HepG2 (cell line): ENCODE measurements around the gene ZBTB8B. TPM values are rescaled to one million over a fixed set of nuclear protein-coding genes. Genes with fewer than 3 reads are reported as not detected.

ENCODE experiments used
- ATAC-seq: fragments of 200-7000 bp; cut with Tn5 transposase; 3 replicates; pipeline ENCODE4 v1.9.1; 2020; ENCODE audit warnings: mild to moderate bottlenecking, moderate library complexity
- BruUV-seq: library from RNA; stranded (reverse); fragments of 400-500 nt; replicated peaks from 2 replicates; lab custom pipeline; 2021; lab: Mats Ljungman, UMichigan
- CTCF ChIA-PET: fragments of 300-600 bp; formaldehyde crosslinking; extraction: SDS; loops from one replicate; lab custom pipeline; 2021; ENCODE audit warnings: low total read pairs, inconsistent platforms, low intra/inter-chr PET ratio; lab: Yijun Ruan, JAX
- POLR2A ChIA-PET: fragments of 350-600 bp; sonication (Branson Sonifier 250); formaldehyde crosslinking; loops from one replicate; lab custom pipeline; 2020; ENCODE audit warnings: antibody characterized with exemption, inconsistent platforms; lab: Yijun Ruan, JAX
- DNase-seq: peaks from one replicate; pipeline ENCODE4 v3.0.0-alpha.2; 2015; ENCODE audit warnings: low spot score
- FAIRE-seq: peaks from 3 replicates; lab custom pipeline; 2011; peaks lifted over from hg19 to GRCh38; lab: Jason Lieb, UNC
- H2AFZ ChIP-seq: one replicate; pipeline ENCODE4 v1.6.1; 2011; ENCODE audit warnings: low read length, inconsistent platforms
- H3K27ac ChIP-seq: fragments of 300-600 bp; 3 replicates; pipeline ENCODE4 v1.8.0; 2011; ENCODE audit warnings: mixed run types, mild to moderate bottlenecking, mixed read lengths, low read length, inconsistent platforms; ENCODE audit not compliant: insufficient read depth; ENCODE audit errors: extremely low read length
- H3K27me3 ChIP-seq, 2 experiments: fragments of 200-600 bp in 1 of 2; 2 replicates in 1 of 2; 3 replicates in 1 of 2; pipeline versions ENCODE4 v1.6.0 to v1.8.0; 2011; ENCODE audit warnings: low read length in 2 of 2, mild to moderate bottlenecking in 2 of 2, moderate library complexity in 2 of 2, inconsistent platforms in 1 of 2; ENCODE audit not compliant: insufficient read depth in 2 of 2, control insufficient read depth in 1 of 2
- H3K36me3 ChIP-seq, 2 experiments: fragments of 200-600 bp in 1 of 2; replicated peaks in 1 of 2; 2 replicates in 1 of 2; 3 replicates in 1 of 2; pipeline versions ENCODE4 v1.5.1 to v1.8.0; 2011; ENCODE audit warnings: low read length in 2 of 2, inconsistent platforms in 1 of 2; ENCODE audit not compliant: insufficient read depth in 2 of 2, control insufficient read depth in 1 of 2
- H3K4me1 ChIP-seq: 2 replicates; pipeline ENCODE4 v1.5.1; 2012; ENCODE audit warnings: low read length, inconsistent platforms; ENCODE audit not compliant: insufficient read depth
- H3K4me2 ChIP-seq: 2 replicates; pipeline ENCODE4 v1.6.0; 2011; ENCODE audit warnings: low read depth, low read length, inconsistent platforms
- H3K4me3 ChIP-seq, 3 experiments: fragments of 200-600 bp in 1 of 3; sonication (generic), shearing (Covaris generic) in 1 of 3; replicated peaks in 1 of 3; 2 replicates each; pipeline ENCODE4 v1.5.1; 2011 to 2016; ENCODE audit warnings: low read length in 3 of 3, inconsistent platforms in 2 of 3, low read depth in 2 of 3, mild to moderate bottlenecking in 2 of 3, control low read depth in 1 of 3, mixed read lengths in 1 of 3; ENCODE audit not compliant: insufficient read depth in 1 of 3
- H3K79me2 ChIP-seq: one replicate; pipeline ENCODE4 v1.6.1; 2011; ENCODE audit warnings: low read length, inconsistent platforms; ENCODE audit not compliant: insufficient read depth
- H3K9ac ChIP-seq: 2 replicates; pipeline ENCODE4 v1.6.0; 2011; ENCODE audit warnings: mild to moderate bottlenecking, low read depth, low read length, inconsistent platforms; ENCODE audit not compliant: insufficient read depth
- H3K9me3 ChIP-seq: 2 replicates; pipeline ENCODE4 v1.5.1; 2012; ENCODE audit warnings: mild to moderate bottlenecking, low read length
- H4K20me1 ChIP-seq: 2 replicates; pipeline ENCODE4 v1.6.0; 2011; ENCODE audit warnings: inconsistent platforms, mild to moderate bottlenecking, low read length, moderate library complexity; ENCODE audit not compliant: insufficient read depth
- HMGA1 ChIP-seq: sonication (generic); formaldehyde crosslinking; conservative IDR thresholded peaks from 2 replicates; pipeline ENCODE4 v1.4.0; 2020; ENCODE audit warnings: missing genetic modification reagents
- MTA3 ChIP-seq: sonication (generic); formaldehyde crosslinking; IDR thresholded peaks from 2 replicates; pipeline ENCODE4 v1.4.0; 2020; ENCODE audit warnings: missing genetic modification reagents
- SATB2 ChIP-seq: sonication (generic); formaldehyde crosslinking; IDR thresholded peaks from 2 replicates; pipeline ENCODE4 v1.5.0; 2020; ENCODE audit warnings: missing genetic modification reagents
- STAT5B ChIP-seq: sonication (generic); formaldehyde crosslinking; IDR thresholded peaks from 2 replicates; pipeline ENCODE4 v1.4.0; 2020; ENCODE audit warnings: missing genetic modification reagents
- TCF7 ChIP-seq: sonication (generic); IDR thresholded peaks from 2 replicates; pipeline ENCODE4 v1.6.1; 2016; ENCODE audit warnings: antibody characterized with exemption, low read depth
- ZFP36L1 ChIP-seq: sonication (generic); formaldehyde crosslinking; IDR thresholded peaks from 2 replicates; pipeline ENCODE4 v1.8.0; 2022; ENCODE audit warnings: mild to moderate bottlenecking, missing genetic modification reagents, moderate library complexity
- ZNF143 ChIP-seq: sonication (generic); formaldehyde crosslinking; IDR thresholded peaks from 2 replicates; pipeline ENCODE4 v1.4.0; 2020; ENCODE audit warnings: missing genetic modification reagents
- ZNF235 ChIP-seq: sonication (generic); formaldehyde crosslinking; IDR thresholded peaks from 2 replicates; pipeline ENCODE4 v1.8.1; 2023; ENCODE audit warnings: mild to moderate bottlenecking, missing genetic modification reagents, borderline replicate concordance
- ZNF790 ChIP-seq: sonication (generic); formaldehyde crosslinking; IDR thresholded peaks from 2 replicates; pipeline ENCODE4 v1.8.0; 2022; ENCODE audit warnings: missing genetic modification reagents, mild to moderate bottlenecking, borderline replicate concordance
- ZNF850 ChIP-seq: sonication (generic); formaldehyde crosslinking; conservative IDR thresholded peaks from 2 replicates; pipeline ENCODE4 v1.9.0; 2021; ENCODE audit warnings: mild to moderate bottlenecking, missing genetic modification reagents
- WGBS: methylation state at CpG from one replicate; pipeline ENCODE4 v1.1.6; 2017; ENCODE audit warnings: low lambda C conversion rate; 5-methylcytosine and 5-hydroxymethylcytosine counted together
- in situ Hi-C: cut with HindIII; loops from 2 replicates; pipeline ENCODE4 v1.10.0; 2017; ENCODE audit warnings: low pct_unique_long_range_greater_than_20kb; ENCODE audit not compliant: extremely low pct_ligation_motif_present
- intact Hi-C: fragments of 100-400 bp; cut with micrococcal nuclease; formaldehyde crosslinking; loops from one replicate; pipeline ENCODE4 v1.10.0; 2022; ENCODE audit not compliant: unreplicated experiment
- polyA plus RNA-seq, 8 experiments: library from polyadenylated mRNA; depleted of rRNA in 3 of 8; stranded (reverse) in 7 of 8; unstranded in 1 of 8; fragments of >200 nt; fragmentation: Illumina TruSeq in 4 of 8; extraction: Trizol in 4 of 8; gene quantifications; 2 replicates each; pipeline versions ENCODE4 v1.2.1 to v1.2.3, GENCODE V29; 2011 to 2016; ENCODE audit warnings: low read depth in 4 of 8, missing spikeins in 1 of 8, mixed read lengths in 1 of 8; ENCODE audit not compliant: insufficient read depth in 1 of 8
- total RNA-seq, 5 experiments: library from RNA; depleted of rRNA; stranded (reverse); fragments of >200 nt; fragmentation: Illumina TruSeq; extraction: Trizol; gene quantifications; 2 replicates each; pipeline ENCODE4 v1.2.3, GENCODE V29; 2016; ENCODE audit warnings: low read depth in 1 of 5
- TF ChIP-seq, protein P1 (sequence below), 2 experiments: sonication (generic) in 1 of 2; formaldehyde crosslinking in 1 of 2; IDR thresholded peaks; 2 replicates each; pipeline versions ENCODE4 v1.6.1 to v1.9.0; 2014 to 2022; ENCODE audit warnings: antibody characterized with exemption in 1 of 2, borderline replicate concordance in 1 of 2, inconsistent platforms in 1 of 2, low read depth in 1 of 2, missing genetic modification reagents in 1 of 2

ZBTB8B gene
- total and polyA plus RNA-seq, 2 of the 13 experiments (the other 11 are each of a cell fraction or from before 2014, with no cell fraction given): under 0.01 to 0.02 TPM

DNA sequence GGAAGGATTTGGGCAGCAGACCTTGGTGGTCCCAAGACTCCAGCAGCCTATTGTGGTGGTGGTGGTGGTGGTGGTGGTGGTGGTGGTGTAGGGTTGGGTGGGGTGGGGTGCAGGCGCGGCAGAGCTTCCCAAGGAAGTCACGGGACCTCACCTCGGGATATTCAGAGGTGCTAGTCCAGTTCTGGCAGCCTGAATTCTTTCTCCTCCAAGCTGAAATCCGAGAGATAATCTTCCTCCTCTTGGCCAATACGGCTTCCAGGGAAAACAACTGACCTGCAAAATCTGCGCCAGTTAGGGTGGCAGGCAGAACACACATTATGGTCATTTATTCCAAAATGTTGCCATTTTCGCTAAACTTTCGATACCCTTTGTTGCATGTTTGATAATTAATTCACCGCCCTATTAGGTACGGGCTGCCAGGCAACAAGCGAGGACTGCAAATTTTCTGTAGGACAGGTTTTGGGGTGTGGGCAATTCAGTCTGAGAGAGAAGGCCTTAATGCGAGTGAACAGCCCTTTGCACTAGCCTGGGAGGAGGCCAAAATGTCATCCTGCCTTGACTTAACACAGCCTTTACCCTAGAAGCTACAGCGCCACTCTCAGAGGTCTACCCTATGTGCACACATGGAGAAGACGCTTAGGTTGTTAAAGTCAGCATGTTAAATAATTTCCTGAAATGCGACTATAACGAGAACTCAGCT, 37.5 kb upstream of the ZBTB8B start:
- in situ Hi-C loops (no loop called here), intact Hi-C loops (no loop called here)
- H3K27me3 ChIP-seq: peaks cover 4 to 64% of the 10 kb centered on the region in 2 experiments
- ATAC-seq (no peak), FAIRE-seq (no peak), DNase-seq (no peak)
- WGBS: 63% methylated on average over 17 of the region's 17 CpGs
- CTCF ChIA-PET: no interaction called here
- no peak overlapping the region for H3K4me3 ChIP-seq
- H3K9me3 ChIP-seq: no peaks in the 10 kb centered on the region
- H3K36me3 ChIP-seq: no peaks in the 10 kb centered on the region
- no peaks in the 10 kb centered on the region for H3K4me1 ChIP-seq
- no peak overlapping the region for H3K27ac ChIP-seq
- no peak overlapping the region for H3K4me2 ChIP-seq
- TF ChIP-seq MTA3 (no peak), HMGA1 (no peak), ZNF850 (no peak), TCF7 (no peak), ZNF143 (CRISPR knock-in tag) (no peak), STAT5B (no peak), ZNF235 (CRISPR knock-in tag) (no peak), ZFP36L1 (no peak), SATB2 (no peak), ZNF790 (CRISPR knock-in tag) (no peak)
- TF ChIP-seq, protein P1, sequence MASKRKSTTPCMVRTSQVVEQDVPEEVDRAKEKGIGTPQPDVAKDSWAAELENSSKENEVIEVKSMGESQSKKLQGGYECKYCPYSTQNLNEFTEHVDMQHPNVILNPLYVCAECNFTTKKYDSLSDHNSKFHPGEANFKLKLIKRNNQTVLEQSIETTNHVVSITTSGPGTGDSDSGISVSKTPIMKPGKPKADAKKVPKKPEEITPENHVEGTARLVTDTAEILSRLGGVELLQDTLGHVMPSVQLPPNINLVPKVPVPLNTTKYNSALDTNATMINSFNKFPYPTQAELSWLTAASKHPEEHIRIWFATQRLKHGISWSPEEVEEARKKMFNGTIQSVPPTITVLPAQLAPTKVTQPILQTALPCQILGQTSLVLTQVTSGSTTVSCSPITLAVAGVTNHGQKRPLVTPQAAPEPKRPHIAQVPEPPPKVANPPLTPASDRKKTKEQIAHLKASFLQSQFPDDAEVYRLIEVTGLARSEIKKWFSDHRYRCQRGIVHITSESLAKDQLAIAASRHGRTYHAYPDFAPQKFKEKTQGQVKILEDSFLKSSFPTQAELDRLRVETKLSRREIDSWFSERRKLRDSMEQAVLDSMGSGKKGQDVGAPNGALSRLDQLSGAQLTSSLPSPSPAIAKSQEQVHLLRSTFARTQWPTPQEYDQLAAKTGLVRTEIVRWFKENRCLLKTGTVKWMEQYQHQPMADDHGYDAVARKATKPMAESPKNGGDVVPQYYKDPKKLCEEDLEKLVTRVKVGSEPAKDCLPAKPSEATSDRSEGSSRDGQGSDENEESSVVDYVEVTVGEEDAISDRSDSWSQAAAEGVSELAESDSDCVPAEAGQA (IDR thresholded peaks at IDR 0.05; ENCODE audit: low read depth): no peak
- TF ChIP-seq, protein P1 (CRISPR knock-in tag; IDR thresholded peaks at IDR 0.05; ENCODE audit: borderline replicate concordance): no peak
- H4K20me1 ChIP-seq: no peaks in the 10 kb centered on the region
- no peak overlapping the region for H2AFZ ChIP-seq
- no TSS peak for BruUV-seq
- no peaks in the 10 kb centered on the region for H3K79me2 ChIP-seq
- H3K9ac ChIP-seq: no peak overlapping the region
- POLR2A ChIA-PET: no interaction called here
